Smooth muscle cell (in vitro differentiated cells): ENCODE data around the gene SSH3. TPM values are rescaled to one million over a fixed set of nuclear protein-coding genes. Genes with fewer than 3 reads are reported as not detected.

Source experiments
- DNase-seq: peaks from one replicate; lab custom pipeline; 2025; ENCODE audit not compliant: unreplicated experiment; lab: John Stamatoyannopoulos, UW
- H2AFZ ChIP-seq: fragments of 200-600 bp; sonication (generic); 2 replicates; pipeline ENCODE4 v1.6.0; 2016; ENCODE audit warnings: antibody characterized with exemption, low read depth, mild to moderate bottlenecking
- H3F3A ChIP-seq: fragments of 200-600 bp; sonication (generic); 2 replicates; pipeline ENCODE4 v1.6.0; 2017; ENCODE audit warnings: antibody characterized with exemption, low read depth
- H3K27ac ChIP-seq: fragments of 200-600 bp; sonication (generic); 2 replicates; pipeline ENCODE4 v1.5.1; 2016; ENCODE audit warnings: low read depth, mild to moderate bottlenecking
- H3K27me3 ChIP-seq: fragments of 200-600 bp; sonication (generic); 2 replicates; pipeline ENCODE4 v1.6.1; 2016; ENCODE audit warnings: low read depth, mild to moderate bottlenecking
- H3K36me3 ChIP-seq: fragments of 200-600 bp; sonication (generic); 2 replicates; pipeline ENCODE4 v1.5.1; 2016; ENCODE audit warnings: low read depth
- H3K4me1 ChIP-seq: fragments of 200-600 bp; sonication (generic); 2 replicates; pipeline ENCODE4 v1.5.1; 2016; ENCODE audit warnings: low read depth
- H3K4me2 ChIP-seq: fragments of 200-600 bp; sonication (generic); 2 replicates; pipeline ENCODE4 v1.6.0; 2016; ENCODE audit warnings: mild to moderate bottlenecking
- H3K4me3 ChIP-seq: fragments of 200-600 bp; sonication (generic); 2 replicates; pipeline ENCODE4 v1.5.1; 2016; ENCODE audit warnings: mild to moderate bottlenecking
- H3K79me2 ChIP-seq: fragments of 200-600 bp; sonication (generic); 2 replicates; pipeline ENCODE4 v1.6.0; 2016; ENCODE audit warnings: low read depth, mild to moderate bottlenecking
- H3K9ac ChIP-seq: fragments of 200-600 bp; sonication (generic); 2 replicates; pipeline ENCODE4 v1.6.0; 2016; ENCODE audit warnings: low read depth
- H3K9me3 ChIP-seq: fragments of 200-600 bp; sonication (generic); replicated peaks from 2 replicates; pipeline ENCODE4 v1.5.1; 2016; ENCODE audit warnings: low read depth
- H4K20me1 ChIP-seq: fragments of 200-600 bp; sonication (generic); 2 replicates; pipeline ENCODE4 v1.6.0; 2016; ENCODE audit warnings: low read depth
- WGBS: methylation state at CpG from one replicate; pipeline ENCODE4 v1.1.7; 2016; ENCODE audit warnings: low lambda C conversion rate; 5-methylcytosine and 5-hydroxymethylcytosine counted together
- polyA plus RNA-seq: library from polyadenylated mRNA; unstranded; fragments of >200 nt; fragmentation: Nextera tagmentation; extraction: Ambion mirVana; gene quantifications from 2 replicates; pipeline ENCODE4 v1.2.1, GENCODE V29; 2016
- total RNA-seq: library from RNA; depleted of rRNA; stranded (reverse); fragments of >200 nt; gene quantifications from 2 replicates; pipeline ENCODE4 v1.2.3, GENCODE V29; 2014
- TF ChIP-seq, protein P1 (sequence below): fragments of 200-600 bp; sonication (generic); IDR thresholded peaks from 2 replicates; pipeline ENCODE4 v1.5.1; 2017; ENCODE audit warnings: borderline replicate concordance, mild to moderate bottlenecking, antibody characterized with exemption; ENCODE audit not compliant: insufficient read depth, poor library complexity, severe bottlenecking

SSH3 gene
- total and polyA plus RNA-seq, 2 experiments from 2014 or later, result 23.9 to 29.3 TPM

DNA sequence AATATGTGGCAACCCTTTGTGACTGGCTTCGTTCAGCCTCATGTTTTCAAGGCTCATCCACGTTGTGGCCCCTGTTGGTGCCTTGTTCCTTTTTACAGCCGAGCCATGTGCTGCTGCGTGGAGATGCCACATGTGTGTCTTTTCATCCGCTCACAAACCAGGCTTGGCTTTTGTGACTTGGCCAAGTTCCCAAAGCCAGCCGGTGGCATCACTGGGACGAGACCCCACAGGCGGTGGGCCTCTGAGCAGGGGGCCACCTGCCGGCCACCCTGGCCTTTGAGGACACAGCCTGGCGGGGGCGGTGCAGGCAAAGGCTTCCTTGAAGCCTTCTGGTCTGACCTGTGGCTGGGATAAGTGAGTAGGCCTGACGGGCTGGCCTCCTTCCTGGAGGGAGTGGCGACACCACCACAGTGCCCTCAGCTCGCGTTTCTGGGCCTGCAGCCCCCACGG lies 26.5 kb upstream of the SSH3 start:
- H3K79me2 ChIP-seq, result peaks cover 61% of the 10 kb centered on the region
- H3K4me2 ChIP-seq, result no peak overlapping the region
- no peak overlapping the region for H3K4me3 ChIP-seq
- H3K36me3 ChIP-seq, result no peaks in the 10 kb centered on the region
- no peaks in the 10 kb centered on the region for H3F3A ChIP-seq
- H3K9me3 ChIP-seq, result no peaks in the 10 kb centered on the region
- 73% methylated on average over 16 of the region's 16 CpGs for WGBS
- H3K9ac ChIP-seq, result no peak overlapping the region
- peaks cover 67% of the 10 kb centered on the region for H4K20me1 ChIP-seq
- H3K4me1 ChIP-seq, result peaks cover 16% of the 10 kb centered on the region
- no peak overlapping the region for H3K27ac ChIP-seq
- no peaks in the 10 kb centered on the region for H3K27me3 ChIP-seq
- TF ChIP-seq, protein P1, sequence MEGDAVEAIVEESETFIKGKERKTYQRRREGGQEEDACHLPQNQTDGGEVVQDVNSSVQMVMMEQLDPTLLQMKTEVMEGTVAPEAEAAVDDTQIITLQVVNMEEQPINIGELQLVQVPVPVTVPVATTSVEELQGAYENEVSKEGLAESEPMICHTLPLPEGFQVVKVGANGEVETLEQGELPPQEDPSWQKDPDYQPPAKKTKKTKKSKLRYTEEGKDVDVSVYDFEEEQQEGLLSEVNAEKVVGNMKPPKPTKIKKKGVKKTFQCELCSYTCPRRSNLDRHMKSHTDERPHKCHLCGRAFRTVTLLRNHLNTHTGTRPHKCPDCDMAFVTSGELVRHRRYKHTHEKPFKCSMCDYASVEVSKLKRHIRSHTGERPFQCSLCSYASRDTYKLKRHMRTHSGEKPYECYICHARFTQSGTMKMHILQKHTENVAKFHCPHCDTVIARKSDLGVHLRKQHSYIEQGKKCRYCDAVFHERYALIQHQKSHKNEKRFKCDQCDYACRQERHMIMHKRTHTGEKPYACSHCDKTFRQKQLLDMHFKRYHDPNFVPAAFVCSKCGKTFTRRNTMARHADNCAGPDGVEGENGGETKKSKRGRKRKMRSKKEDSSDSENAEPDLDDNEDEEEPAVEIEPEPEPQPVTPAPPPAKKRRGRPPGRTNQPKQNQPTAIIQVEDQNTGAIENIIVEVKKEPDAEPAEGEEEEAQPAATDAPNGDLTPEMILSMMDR, result no peak
- no peak overlapping the region for H2AFZ ChIP-seq
- DNase-seq, result no peak

DNA sequence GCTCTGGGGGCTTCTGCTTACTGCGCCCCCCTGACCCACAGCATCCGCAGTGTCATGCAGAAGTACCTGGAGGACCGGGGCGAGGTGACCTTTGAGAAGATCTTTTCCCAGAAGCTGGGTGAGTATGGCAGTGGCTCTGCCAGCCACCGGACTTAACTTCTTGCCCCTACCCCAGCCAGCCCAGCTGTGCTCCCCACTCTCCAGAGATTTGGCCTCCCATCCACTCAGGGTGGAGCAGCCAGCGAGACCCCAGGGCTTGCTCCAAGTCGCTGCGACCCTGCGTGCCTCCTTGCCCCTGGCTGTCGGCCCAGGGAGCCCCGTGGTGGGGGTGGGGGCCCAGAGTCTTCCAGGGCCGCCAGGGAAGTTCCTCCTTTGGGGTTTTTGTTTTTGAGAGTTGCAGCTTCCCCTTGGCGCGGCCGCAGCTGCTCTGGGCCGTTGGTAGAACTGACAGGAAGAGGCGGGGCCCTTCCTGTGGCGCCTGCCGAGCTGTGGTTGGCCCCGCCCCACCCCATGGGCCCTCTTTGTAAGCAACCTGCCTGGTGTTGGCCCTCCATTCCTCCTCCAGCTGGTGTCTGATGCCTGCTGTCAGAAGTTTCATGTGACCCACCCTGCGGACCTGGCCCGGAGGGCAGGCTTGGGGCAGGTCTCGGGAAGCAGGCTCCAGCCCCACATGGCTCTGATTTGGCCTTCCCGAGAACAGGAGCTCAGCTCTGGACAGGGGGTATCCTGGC lies 25.9 kb upstream of the SSH3 start:
- Histone ChIP-seq H3K4me3 (no peak overlapping the region), H3K9ac (no peak overlapping the region), H3K27me3 (no peaks in the 10 kb centered on the region), H3K4me2 (no peak overlapping the region), H3K9me3 (no peaks in the 10 kb centered on the region), H2AFZ (no peak overlapping the region), H3K36me3 (no peaks in the 10 kb centered on the region), H4K20me1 (peaks cover 61% of the 10 kb centered on the region), H3K4me1 (peaks cover 16% of the 10 kb centered on the region), H3K27ac (no peak overlapping the region), H3F3A (no peaks in the 10 kb centered on the region), H3K79me2 (peaks cover 55% of the 10 kb centered on the region)
- TF ChIP-seq, protein P1, result no peak
- no peak for DNase-seq
- 77% methylated on average over 24 of the region's 24 CpGs for WGBS

DNA sequence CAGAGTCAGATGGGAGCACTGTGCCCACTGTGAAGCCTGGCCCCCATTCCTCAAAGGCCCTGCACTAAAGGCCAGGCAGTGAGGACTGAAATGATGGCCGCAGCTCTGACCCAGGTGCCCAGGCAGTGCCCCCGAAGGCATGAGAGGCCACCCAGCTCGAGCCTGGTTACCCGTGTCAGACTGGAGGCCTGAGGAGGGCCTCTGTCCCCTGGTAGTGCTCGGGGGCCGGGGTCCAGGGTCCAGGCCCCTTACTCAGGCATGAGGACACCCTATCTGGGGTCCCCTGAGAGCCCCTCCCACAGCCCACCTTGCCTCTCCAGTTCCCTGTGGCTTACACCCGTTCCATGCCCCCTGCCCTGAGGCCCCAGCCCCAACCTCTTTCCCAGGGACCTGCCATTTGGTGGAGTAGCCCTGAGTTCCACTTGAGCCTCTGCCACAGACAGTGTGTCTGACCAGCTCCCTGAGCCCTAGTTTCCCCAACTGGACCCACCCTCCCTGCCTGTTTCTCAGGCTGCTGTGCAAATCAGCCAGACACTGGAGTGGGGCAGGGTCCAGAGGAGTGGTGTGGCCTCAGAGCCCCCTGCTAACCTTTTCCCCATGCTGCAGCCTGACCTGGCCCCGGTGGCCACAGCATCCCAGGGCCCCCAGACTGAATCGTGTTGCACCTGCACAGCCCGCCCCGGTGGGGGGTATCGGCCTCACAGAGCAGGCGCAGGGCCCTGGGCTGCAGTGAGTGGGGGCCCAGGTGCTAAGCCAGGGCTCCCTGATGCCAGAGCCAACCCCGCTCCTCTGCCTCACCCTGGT lies 25.0 kb upstream of the SSH3 start:
- Histone ChIP-seq H3K4me1 (peaks cover 16% of the 10 kb centered on the region), H3K27me3 (no peaks in the 10 kb centered on the region), H3K4me3 (no peak overlapping the region), H3K36me3 (no peaks in the 10 kb centered on the region), H3K79me2 (peaks cover 45% of the 10 kb centered on the region), H3K27ac (no peak overlapping the region), H3K9ac (no peak overlapping the region), H3K4me2 (no peak overlapping the region), H3F3A (no peaks in the 10 kb centered on the region), H3K9me3 (no peaks in the 10 kb centered on the region), H2AFZ (no peak overlapping the region), H4K20me1 (peaks cover 52% of the 10 kb centered on the region)
- TF ChIP-seq, protein P1, result no peak
- no peak for DNase-seq
- 96% methylated on average over 13 of the region's 14 CpGs for WGBS
